Spleen (tissue), 7 donors: ENCODE results near the gene FSTL3.

Source experiments
- POLR2A ChIP-seq, 3 donors: fragments of 450-650 bp; IDR thresholded peaks; one replicate each; pipeline ENCODE4 v1.5.1; 2017; ENCODE audit warnings: antibody characterized with exemption in 3 of 3, mild to moderate bottlenecking in 1 of 3
- POLR2AphosphoS5 ChIP-seq, 3 donors: sonication (generic); formaldehyde crosslinking; IDR thresholded peaks; one replicate each; pipeline ENCODE4 v1.5.1; 2017; ENCODE audit warnings: antibody characterized with exemption in 3 of 3
- TF ChIP-seq, protein P1 (sequence below), 11 experiments: fragments of 200-600 bp in 7 of 11; fragments of 450-650 bp in 4 of 11; sonication (generic) in 4 of 11; IDR thresholded peaks in 8 of 11; conservative IDR thresholded peaks in 3 of 11; 1 replicate in 7 of 11; 2 replicates in 4 of 11; pipeline versions ENCODE4 v1.4.0 to v1.8.0; 2016 to 2021; ENCODE audit warnings: antibody characterized with exemption in 11 of 11, inconsistent platforms in 4 of 11, mild to moderate bottlenecking in 1 of 11
- donor health status: DM: no; HTN: no; CAD: no; lungs with moderate emphysema.
- donor health status: DM: no; HTN: no; CAD: no.
- donor health status: DM: no; HTN: no; CAD: no.

GRCh38 chr19:655691-656090, 20.5 kb upstream of the FSTL3 start:
- TF ChIP-seq, protein P1, sequence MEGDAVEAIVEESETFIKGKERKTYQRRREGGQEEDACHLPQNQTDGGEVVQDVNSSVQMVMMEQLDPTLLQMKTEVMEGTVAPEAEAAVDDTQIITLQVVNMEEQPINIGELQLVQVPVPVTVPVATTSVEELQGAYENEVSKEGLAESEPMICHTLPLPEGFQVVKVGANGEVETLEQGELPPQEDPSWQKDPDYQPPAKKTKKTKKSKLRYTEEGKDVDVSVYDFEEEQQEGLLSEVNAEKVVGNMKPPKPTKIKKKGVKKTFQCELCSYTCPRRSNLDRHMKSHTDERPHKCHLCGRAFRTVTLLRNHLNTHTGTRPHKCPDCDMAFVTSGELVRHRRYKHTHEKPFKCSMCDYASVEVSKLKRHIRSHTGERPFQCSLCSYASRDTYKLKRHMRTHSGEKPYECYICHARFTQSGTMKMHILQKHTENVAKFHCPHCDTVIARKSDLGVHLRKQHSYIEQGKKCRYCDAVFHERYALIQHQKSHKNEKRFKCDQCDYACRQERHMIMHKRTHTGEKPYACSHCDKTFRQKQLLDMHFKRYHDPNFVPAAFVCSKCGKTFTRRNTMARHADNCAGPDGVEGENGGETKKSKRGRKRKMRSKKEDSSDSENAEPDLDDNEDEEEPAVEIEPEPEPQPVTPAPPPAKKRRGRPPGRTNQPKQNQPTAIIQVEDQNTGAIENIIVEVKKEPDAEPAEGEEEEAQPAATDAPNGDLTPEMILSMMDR (IDR thresholded peaks at IDR 0.05 in 8 of 11, conservative IDR thresholded peaks at IDR 0.05 in 3 of 11), result no peak
- TF ChIP-seq POLR2AphosphoS5 (IDR thresholded peaks at IDR 0.05) (no peak), POLR2A (IDR thresholded peaks at IDR 0.05) (no peak)
